ENCODE data around the gene PHF2.

DNA sequence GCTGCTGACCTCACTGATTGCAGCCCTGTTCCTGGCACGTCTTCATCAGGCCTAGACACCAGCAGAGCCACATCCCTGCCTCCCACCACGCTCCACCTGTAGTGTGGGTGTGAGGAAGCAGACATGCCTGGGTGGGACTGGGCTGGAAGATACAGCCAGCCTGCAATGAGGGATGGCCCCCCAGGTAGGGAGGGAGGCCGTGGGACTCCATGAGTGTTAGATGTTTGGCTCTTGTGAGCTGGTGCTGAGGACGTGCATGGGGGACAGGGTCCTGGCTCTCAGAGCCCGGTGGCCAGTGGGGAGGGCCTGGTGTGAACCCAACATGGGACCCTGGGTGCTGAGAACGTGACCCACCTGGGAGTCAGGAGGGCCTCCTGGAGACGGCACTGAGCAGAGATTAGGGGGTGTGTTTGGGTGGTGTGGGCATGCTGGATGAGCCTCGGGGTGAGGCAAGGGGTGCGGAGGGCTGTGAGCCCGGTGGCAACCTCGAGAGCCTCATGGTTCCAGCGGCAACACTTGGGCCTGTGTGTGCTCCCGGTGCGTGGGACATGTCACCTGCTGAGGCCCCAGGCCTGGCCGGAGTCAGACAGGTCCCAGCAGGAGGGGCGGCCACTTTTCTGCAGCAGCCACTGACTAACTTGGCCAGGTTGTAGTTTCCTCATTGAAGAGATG lies 87.6 kb downstream of the PHF2 start:
- TF ChIP-seq, protein P1, sequence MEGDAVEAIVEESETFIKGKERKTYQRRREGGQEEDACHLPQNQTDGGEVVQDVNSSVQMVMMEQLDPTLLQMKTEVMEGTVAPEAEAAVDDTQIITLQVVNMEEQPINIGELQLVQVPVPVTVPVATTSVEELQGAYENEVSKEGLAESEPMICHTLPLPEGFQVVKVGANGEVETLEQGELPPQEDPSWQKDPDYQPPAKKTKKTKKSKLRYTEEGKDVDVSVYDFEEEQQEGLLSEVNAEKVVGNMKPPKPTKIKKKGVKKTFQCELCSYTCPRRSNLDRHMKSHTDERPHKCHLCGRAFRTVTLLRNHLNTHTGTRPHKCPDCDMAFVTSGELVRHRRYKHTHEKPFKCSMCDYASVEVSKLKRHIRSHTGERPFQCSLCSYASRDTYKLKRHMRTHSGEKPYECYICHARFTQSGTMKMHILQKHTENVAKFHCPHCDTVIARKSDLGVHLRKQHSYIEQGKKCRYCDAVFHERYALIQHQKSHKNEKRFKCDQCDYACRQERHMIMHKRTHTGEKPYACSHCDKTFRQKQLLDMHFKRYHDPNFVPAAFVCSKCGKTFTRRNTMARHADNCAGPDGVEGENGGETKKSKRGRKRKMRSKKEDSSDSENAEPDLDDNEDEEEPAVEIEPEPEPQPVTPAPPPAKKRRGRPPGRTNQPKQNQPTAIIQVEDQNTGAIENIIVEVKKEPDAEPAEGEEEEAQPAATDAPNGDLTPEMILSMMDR (IDR thresholded peaks at IDR 0.05; ENCODE audit: low read depth, low read length), result no peak
- no peak for TF ChIP-seq EZH2phosphoT487 (IDR thresholded peaks at IDR 0.05; ENCODE audit: low read depth)

All from OCI-LY3 (cell line).